Upper lobe of right lung (tissue), 1 donor: Measurements from ENCODE around the gene ZBTB7C. TPM values are rescaled to one million over a fixed set of nuclear protein-coding genes. Genes with fewer than 3 reads are reported as not detected.

Source experiments
- ATAC-seq: fragments of 200-7000 bp; cut with Tn5 transposase; one replicate; pipeline ENCODE4 v1.9.1; 2020; ENCODE audit warnings: mild to moderate bottlenecking, moderate library complexity
- DNase-seq: peaks from one replicate; pipeline ENCODE4 v3.0.0-alpha.2; 2020
- H3K27ac ChIP-seq: fragments of 200-600 bp; one replicate; pipeline ENCODE4 v1.8.0; 2022
- H3K27me3 ChIP-seq: fragments of 200-600 bp; one replicate; pipeline ENCODE4 v1.8.0; 2022; ENCODE audit warnings: mild to moderate bottlenecking
- H3K36me3 ChIP-seq: fragments of 200-600 bp; one replicate; pipeline ENCODE4 v1.8.0; 2022
- H3K4me1 ChIP-seq: fragments of 200-600 bp; one replicate; pipeline ENCODE4 v1.8.0; 2022
- H3K4me3 ChIP-seq: fragments of 200-600 bp; one replicate; pipeline ENCODE4 v1.8.0; 2022; ENCODE audit warnings: mild to moderate bottlenecking
- H3K9me3 ChIP-seq: fragments of 200-600 bp; one replicate; pipeline ENCODE4 v1.8.0; 2022
- intact Hi-C: fragments of 100-400 bp; cut with DNase I; formaldehyde crosslinking; loops from one replicate; pipeline ENCODE4 v1.11.0; 2022
- total RNA-seq: library from RNA; stranded (reverse); fragmentation: NEBNext Ultra II Directional; extraction: Animal tissue kit (Norgen Biotek cat#: 25700); gene quantifications from one replicate; pipeline ENCODE4 v1.2.1, GENCODE V29; 2021
- TF ChIP-seq, protein P1 (sequence below): fragments of 200-600 bp; IDR thresholded peaks from one replicate; pipeline ENCODE4 v1.8.0; 2022; ENCODE audit warnings: antibody characterized with exemption
- donor health status: DM: no; HTN: yes; CAD: no; lungs with severe emphysema.

The ZBTB7C gene
- total RNA-seq, 1 donor from 2014 or later = 17.7 TPM

DNA sequence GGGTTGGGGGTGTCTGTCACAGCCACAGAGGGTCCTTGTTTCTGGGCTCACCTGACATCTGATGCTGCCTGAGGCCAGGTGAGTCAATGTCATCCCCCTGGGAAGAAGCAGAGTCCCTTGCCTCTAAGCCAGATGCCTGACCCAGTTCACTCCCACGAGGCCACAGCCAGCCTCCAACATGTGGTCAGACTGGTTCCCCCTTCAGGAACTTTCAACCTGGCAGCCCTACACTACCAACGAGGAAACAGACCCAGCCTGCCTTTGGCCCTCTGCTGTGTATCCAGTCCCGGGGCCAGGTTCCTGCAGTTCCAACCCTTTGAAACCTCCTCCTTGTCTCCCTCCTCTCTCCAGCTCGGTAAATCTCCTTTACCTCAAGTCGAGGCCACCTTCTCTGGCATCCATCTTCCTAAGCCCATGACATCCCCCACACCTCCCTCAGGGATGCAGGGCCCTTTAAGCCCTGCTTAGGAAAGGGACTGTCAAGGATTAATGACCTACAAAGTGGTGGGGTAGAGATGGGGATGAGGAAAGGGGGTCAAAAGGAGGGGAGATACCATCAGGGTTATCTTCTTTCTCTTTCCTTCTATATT is 429.5 kb downstream of the ZBTB7C start:
- Histone ChIP-seq H3K4me1 (no peaks in the 10 kb centered on the region), H3K27me3 (no peaks in the 10 kb centered on the region), H3K9me3 (no peaks in the 10 kb centered on the region), H3K27ac (no peak overlapping the region), H3K36me3 (no peaks in the 10 kb centered on the region), H3K4me3 (no peak overlapping the region)
- intact Hi-C loops = no loop called here
- TF ChIP-seq, protein P1, sequence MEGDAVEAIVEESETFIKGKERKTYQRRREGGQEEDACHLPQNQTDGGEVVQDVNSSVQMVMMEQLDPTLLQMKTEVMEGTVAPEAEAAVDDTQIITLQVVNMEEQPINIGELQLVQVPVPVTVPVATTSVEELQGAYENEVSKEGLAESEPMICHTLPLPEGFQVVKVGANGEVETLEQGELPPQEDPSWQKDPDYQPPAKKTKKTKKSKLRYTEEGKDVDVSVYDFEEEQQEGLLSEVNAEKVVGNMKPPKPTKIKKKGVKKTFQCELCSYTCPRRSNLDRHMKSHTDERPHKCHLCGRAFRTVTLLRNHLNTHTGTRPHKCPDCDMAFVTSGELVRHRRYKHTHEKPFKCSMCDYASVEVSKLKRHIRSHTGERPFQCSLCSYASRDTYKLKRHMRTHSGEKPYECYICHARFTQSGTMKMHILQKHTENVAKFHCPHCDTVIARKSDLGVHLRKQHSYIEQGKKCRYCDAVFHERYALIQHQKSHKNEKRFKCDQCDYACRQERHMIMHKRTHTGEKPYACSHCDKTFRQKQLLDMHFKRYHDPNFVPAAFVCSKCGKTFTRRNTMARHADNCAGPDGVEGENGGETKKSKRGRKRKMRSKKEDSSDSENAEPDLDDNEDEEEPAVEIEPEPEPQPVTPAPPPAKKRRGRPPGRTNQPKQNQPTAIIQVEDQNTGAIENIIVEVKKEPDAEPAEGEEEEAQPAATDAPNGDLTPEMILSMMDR = no peak
- ATAC-seq (peak; percentile 70), DNase-seq (no peak)

DNA sequence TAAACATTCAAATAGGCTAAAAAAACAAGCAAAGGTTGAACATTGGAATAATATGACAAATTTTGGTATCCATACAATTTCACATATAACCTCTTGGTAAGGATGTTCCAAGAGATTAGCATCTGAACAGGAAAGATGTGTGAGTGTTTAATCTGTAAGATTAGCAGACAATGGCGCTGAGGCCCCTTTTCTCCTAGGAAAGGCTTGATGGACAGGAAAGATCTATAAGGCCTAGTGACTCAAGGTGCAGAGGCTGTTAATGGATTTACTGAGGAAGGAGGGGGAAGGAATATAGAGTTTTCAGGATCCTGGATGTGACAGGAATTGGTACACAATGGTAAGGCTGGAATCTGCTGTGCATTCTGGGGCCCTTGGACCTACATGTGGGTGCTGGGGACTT is 430.6 kb downstream of the ZBTB7C start:
- no peak overlapping the region for H3K27ac ChIP-seq
- TF ChIP-seq, protein P1 = no peak
- ATAC-seq = no peak
- H3K4me1 ChIP-seq = no peaks in the 10 kb centered on the region
- no peak overlapping the region for H3K4me3 ChIP-seq
- intact Hi-C loops = no loop called here
- no peaks in the 10 kb centered on the region for H3K9me3 ChIP-seq
- no peaks in the 10 kb centered on the region for H3K27me3 ChIP-seq
- H3K36me3 ChIP-seq = no peaks in the 10 kb centered on the region
- no peak for DNase-seq

DNA sequence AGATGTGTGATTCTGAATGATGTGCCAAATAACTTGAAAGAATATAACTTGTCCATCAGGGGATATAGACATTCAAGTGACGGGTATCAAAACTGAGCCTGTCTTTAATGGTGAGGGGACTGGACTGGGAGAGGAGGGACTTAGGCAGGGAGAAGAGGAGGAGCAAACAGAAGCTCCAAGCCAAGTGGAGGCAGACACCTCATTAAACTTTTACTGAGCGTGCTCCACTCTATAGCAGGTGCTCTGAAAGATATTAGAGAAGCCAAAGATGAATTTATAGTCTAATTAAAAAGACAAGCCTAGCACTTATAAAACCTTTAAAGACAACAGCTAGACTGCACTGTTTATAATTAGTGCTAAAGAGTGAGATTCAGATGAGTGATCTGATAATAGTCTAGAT is 431.0 kb downstream of the ZBTB7C start:
- peaks cover 4% of the 10 kb centered on the region for H3K27me3 ChIP-seq
- H3K27ac ChIP-seq = no peak overlapping the region
- no peaks in the 10 kb centered on the region for H3K4me1 ChIP-seq
- no peak for DNase-seq
- TF ChIP-seq, protein P1 = no peak
- no peaks in the 10 kb centered on the region for H3K9me3 ChIP-seq
- no peak for ATAC-seq
- no peak overlapping the region for H3K4me3 ChIP-seq
- intact Hi-C loops = no loop called here
- no peaks in the 10 kb centered on the region for H3K36me3 ChIP-seq

Other genes starting within 250 kb of the ZBTB7C start
- gene CTIF, start 129.6 kb upstream of the ZBTB7C start, total RNA-seq = 72.4 TPM